Mucosa of stomach (tissue), 1 donor: ENCODE data around the gene GLRA3.

Source experiments
- H3K27me3 ChIP-seq: one replicate; pipeline ENCODE4 v1.7.0; 2013; ENCODE audit warnings: mild to moderate bottlenecking, low read length; ENCODE audit not compliant: control insufficient read depth, insufficient read depth
- H3K36me3 ChIP-seq: one replicate; pipeline ENCODE4 v1.7.0; 2013; ENCODE audit warnings: low read length; ENCODE audit not compliant: control insufficient read depth, insufficient read depth
- H3K4me1 ChIP-seq: one replicate; pipeline ENCODE4 v1.7.0; 2013; ENCODE audit warnings: mild to moderate bottlenecking, low read length; ENCODE audit not compliant: control insufficient read depth, insufficient read depth
- H3K4me3 ChIP-seq: one replicate; pipeline ENCODE4 v1.7.0; 2013; ENCODE audit warnings: low read length
- H3K9ac ChIP-seq: one replicate; pipeline ENCODE4 v1.7.0; 2013; ENCODE audit warnings: mild to moderate bottlenecking, low read length, moderate library complexity
- H3K9me3 ChIP-seq: one replicate; pipeline ENCODE4 v1.7.0; 2013; ENCODE audit warnings: mild to moderate bottlenecking, low read length, moderate library complexity; ENCODE audit not compliant: control insufficient read depth
- donor health status: Pancreatic carcinoma.

GLRA3 gene

GRCh38 chr4:174674305-174674840 is 154.7 kb downstream of the GLRA3 start:
- Histone ChIP-seq H3K36me3 (no peaks in the 10 kb centered on the region), H3K9me3 (no peaks in the 10 kb centered on the region), H3K27me3 (no peaks in the 10 kb centered on the region)

GRCh38 chr4:174673865-174674264 is 155.2 kb downstream of the GLRA3 start:
- Histone ChIP-seq H3K4me1 (peaks cover 7% of the 10 kb centered on the region), H3K9ac (no peak overlapping the region), H3K9me3 (no peaks in the 10 kb centered on the region), H3K36me3 (no peaks in the 10 kb centered on the region), H3K27me3 (no peaks in the 10 kb centered on the region), H3K4me3 (no peak overlapping the region)

More at GRCh38 chr4:174674305-174674840, 154.7 kb downstream of the GLRA3 start:
- Histone ChIP-seq H3K4me1 (peaks cover 7% of the 10 kb centered on the region), H3K4me3 (no peak overlapping the region), H3K9ac (no peak overlapping the region)

- peaks cover 7% of the 10 kb centered on the region for H3K4me1 ChIP-seq
- no peaks in the 10 kb centered on the region for H3K27me3 ChIP-seq
- no peak overlapping the region for H3K4me3 ChIP-seq
- no peak overlapping the region for H3K9ac ChIP-seq
- no peaks in the 10 kb centered on the region for H3K36me3 ChIP-seq
- H3K9me3 ChIP-seq = no peaks in the 10 kb centered on the region
These were observed 156.8 kb downstream of the GLRA3 start for GRCh38 chr4:174672276-174672675.

- no peaks in the 10 kb centered on the region for H3K36me3 ChIP-seq
- H3K9ac ChIP-seq = no peak overlapping the region
- no peaks in the 10 kb centered on the region for H3K9me3 ChIP-seq
- H3K4me1 ChIP-seq = peaks cover 7% of the 10 kb centered on the region
- no peaks in the 10 kb centered on the region for H3K27me3 ChIP-seq
- no peak overlapping the region for H3K4me3 ChIP-seq
These were observed 159.8 kb downstream of the GLRA3 start for GRCh38 chr4:174669270-174669669.

GRCh38 chr4:174665799-174666198 is 163.2 kb downstream of the GLRA3 start:
- Histone ChIP-seq H3K4me3 (no peak overlapping the region), H3K9me3 (no peaks in the 10 kb centered on the region), H3K9ac (no peak overlapping the region), H3K36me3 (no peaks in the 10 kb centered on the region), H3K4me1 (no peaks in the 10 kb centered on the region), H3K27me3 (no peaks in the 10 kb centered on the region)

DNA sequence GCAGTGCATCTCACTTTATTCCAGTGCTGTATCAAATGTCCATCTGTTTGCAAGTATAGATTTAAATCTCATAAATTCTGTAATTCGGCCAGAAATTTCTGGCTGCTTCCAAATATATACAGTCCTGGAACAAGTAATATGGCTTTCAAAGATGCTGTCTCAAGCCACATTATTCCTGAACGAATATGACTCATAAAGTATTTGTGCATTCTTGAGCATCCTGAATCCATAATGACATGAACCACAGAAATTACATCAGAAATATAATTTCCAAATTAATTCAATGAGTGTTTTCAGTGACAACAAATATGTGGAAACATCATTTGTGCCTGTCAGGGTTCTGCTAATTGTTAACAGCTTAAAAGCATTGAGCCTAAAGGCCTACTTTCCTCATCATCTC is 165.8 kb downstream of the GLRA3 start:
- H3K9ac ChIP-seq = no peak overlapping the region
- no peaks in the 10 kb centered on the region for H3K9me3 ChIP-seq
- no peaks in the 10 kb centered on the region for H3K27me3 ChIP-seq
- H3K36me3 ChIP-seq = no peaks in the 10 kb centered on the region
- H3K4me3 ChIP-seq = no peak overlapping the region
- no peaks in the 10 kb centered on the region for H3K4me1 ChIP-seq

GRCh38 chr4:174658246-174658645 is 170.8 kb downstream of the GLRA3 start:
- Histone ChIP-seq H3K4me3 (no peak overlapping the region), H3K36me3 (no peaks in the 10 kb centered on the region), H3K4me1 (no peaks in the 10 kb centered on the region), H3K9ac (no peak overlapping the region), H3K9me3 (no peaks in the 10 kb centered on the region), H3K27me3 (no peaks in the 10 kb centered on the region)

DNA sequence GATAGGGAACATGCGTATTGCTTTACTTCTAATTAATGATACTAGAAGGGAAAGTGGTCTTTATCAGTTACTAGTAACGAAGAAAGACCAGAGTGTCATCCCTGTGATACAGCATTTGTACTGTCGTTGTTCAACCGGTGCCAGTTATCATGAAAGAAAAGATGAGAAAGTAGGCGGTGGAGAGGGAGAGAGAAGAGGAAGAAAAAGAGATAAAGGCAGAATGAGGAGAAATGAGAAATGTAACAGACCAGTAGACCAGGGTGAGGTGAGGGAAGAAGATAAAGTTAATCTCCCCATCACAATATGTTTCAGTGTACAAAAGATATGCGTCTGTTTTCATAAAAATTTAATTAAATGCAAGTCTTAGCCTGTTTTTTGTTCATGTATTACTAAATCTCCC is 171.6 kb downstream of the GLRA3 start:
- H3K4me1 ChIP-seq = no peaks in the 10 kb centered on the region
- no peak overlapping the region for H3K9ac ChIP-seq
- H3K4me3 ChIP-seq = no peak overlapping the region
- H3K27me3 ChIP-seq = no peaks in the 10 kb centered on the region
- no peaks in the 10 kb centered on the region for H3K36me3 ChIP-seq
- H3K9me3 ChIP-seq = no peaks in the 10 kb centered on the region

GRCh38 chr4:174654634-174655033 is 174.4 kb downstream of the GLRA3 start:
- Histone ChIP-seq H3K27me3 (no peaks in the 10 kb centered on the region), H3K36me3 (no peaks in the 10 kb centered on the region), H3K9ac (no peak overlapping the region), H3K4me1 (no peaks in the 10 kb centered on the region), H3K9me3 (no peaks in the 10 kb centered on the region), H3K4me3 (no peak overlapping the region)

DNA sequence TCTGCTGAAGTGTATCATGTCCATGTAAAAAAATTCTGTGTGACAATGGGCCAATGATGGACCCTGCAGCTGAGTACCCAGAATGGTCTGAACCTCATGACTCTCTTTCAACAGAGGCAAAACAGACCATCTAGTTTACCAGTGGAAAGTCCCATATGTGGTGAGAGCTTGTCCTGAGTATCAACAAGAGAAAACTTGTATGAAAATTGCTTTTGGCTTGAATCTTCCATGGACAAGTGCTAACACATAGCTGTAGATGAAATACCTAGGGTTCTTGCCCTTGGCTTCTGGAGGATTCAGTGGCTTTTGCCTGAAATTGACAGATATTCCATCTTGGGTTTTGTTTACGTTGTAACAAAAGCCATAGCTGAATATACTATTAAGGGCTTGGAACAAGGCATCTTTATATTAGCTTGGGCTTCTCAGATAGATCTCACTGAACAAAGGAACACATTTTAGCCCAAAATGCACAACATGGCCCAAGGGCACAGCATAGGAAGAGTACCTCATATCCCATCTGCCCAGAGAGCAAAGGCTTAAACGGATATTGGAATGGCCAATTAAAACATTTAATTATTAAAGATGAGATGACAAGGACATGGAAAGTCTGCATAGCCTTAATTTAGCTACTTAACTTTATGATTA is 178.2 kb downstream of the GLRA3 start:
- H3K9me3 ChIP-seq = no peaks in the 10 kb centered on the region

DNA sequence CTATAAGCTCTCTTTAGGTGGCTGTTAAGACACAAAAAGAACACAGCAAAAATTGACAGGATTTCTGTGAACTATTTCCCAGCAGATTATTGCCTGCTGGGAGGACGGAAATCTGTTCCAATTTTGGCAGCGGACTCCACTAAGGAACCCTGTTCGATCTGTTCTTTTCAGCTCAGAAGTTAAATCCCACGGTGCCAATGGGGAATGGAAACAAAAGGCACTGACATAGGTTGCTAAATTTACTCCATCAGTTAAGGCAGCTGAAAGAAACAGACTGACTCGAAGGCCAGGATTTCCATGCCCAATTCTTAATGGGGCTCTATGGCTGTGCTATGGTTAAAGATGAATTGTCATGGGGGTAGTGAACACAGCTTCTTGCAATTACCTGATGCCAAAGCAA is 180.2 kb downstream of the GLRA3 start:
- Histone ChIP-seq H3K36me3 (no peaks in the 10 kb centered on the region), H3K4me3 (no peak overlapping the region), H3K9me3 (no peaks in the 10 kb centered on the region), H3K4me1 (no peaks in the 10 kb centered on the region), H3K9ac (no peak overlapping the region), H3K27me3 (peaks cover under 1% of the 10 kb centered on the region)

More for the DNA sequence above, 178.2 kb downstream of the GLRA3 start:
- Histone ChIP-seq H3K9ac (no peak overlapping the region), H3K27me3 (no peaks in the 10 kb centered on the region), H3K36me3 (no peaks in the 10 kb centered on the region), H3K4me1 (no peaks in the 10 kb centered on the region), H3K4me3 (no peak overlapping the region)

DNA sequence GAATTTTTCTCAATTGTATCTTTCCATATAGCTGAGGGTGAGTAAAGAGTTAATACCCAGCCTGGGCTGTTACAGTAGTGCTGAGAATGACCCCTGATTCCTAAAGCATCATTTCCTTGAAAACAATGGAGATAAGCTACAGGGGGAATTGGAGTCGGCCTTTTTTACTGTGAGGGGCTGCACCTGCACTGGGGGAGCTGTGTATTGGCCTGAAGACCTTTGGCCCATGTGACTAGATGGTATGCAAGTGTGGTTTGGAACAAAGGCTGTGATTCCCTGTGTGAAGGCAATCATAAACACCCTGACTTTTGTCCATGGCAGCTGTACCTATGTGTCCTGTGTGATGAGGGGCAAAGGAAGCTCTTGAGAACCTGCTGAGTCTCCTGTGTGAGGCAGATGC is 182.7 kb downstream of the GLRA3 start:
- H3K4me1 ChIP-seq = no peaks in the 10 kb centered on the region
- peaks cover 3% of the 10 kb centered on the region for H3K27me3 ChIP-seq
- no peaks in the 10 kb centered on the region for H3K9me3 ChIP-seq
- no peak overlapping the region for H3K9ac ChIP-seq
- H3K36me3 ChIP-seq = no peaks in the 10 kb centered on the region
- no peak overlapping the region for H3K4me3 ChIP-seq

DNA sequence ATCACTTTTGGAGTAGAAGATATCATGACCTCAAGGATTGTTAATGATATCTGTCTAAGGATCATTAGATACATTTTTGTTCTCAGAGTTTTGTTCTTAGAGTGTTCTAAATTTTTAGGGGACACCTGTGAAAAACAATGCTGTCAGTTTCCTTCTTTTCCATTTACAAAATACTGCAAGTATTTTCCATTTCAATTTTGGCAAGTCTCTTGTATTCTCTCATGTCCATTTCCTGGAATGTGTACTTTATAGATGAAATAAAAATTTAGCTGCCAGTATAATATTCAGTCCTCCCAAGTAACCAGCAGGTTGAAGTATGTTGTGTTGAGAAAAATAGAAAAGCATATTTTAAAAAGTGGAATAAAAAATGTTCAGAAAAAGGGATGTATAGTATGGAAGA is 188.9 kb downstream of the GLRA3 start:
- Histone ChIP-seq H3K4me1 (no peaks in the 10 kb centered on the region), H3K36me3 (no peaks in the 10 kb centered on the region), H3K9me3 (no peaks in the 10 kb centered on the region), H3K27me3 (peaks cover 8% of the 10 kb centered on the region), H3K4me3 (no peak overlapping the region), H3K9ac (no peak overlapping the region)
